ENCODE results near the gene IPO7. TPM values are rescaled to one million over a fixed set of nuclear protein-coding genes. Genes with fewer than 3 reads are reported as not detected.

Gene IPO7
- total and polyA plus RNA-seq, 10 of the 15 experiments (the other 5 are each of a cell fraction or from before 2014, with no cell fraction given), result 5.0 to 51.4 (median 30.6) TPM

- TF ChIP-seq REST (IDR thresholded peaks at IDR 0.05; ENCODE audit: low read depth, low read length), result no peak
- no peak for TF ChIP-seq CHD4 (IDR thresholded peaks at IDR 0.05)
- peak; percentile 34; the same call in 1 of the 2 replicates for TF ChIP-seq RFX5 (IDR thresholded peaks at IDR 0.05; ENCODE audit: low read depth, low read length)
- peak; percentile 81 for TF ChIP-seq STAT1 (conservative IDR thresholded peaks at IDR 0.05)
- no peak for TF ChIP-seq RBBP5 (conservative IDR thresholded peaks at IDR 0.05)
- TF ChIP-seq SMARCA5 (IDR thresholded peaks at IDR 0.05), result peak; percentile 79
- no peak for TF ChIP-seq MLLT1 (IDR thresholded peaks at IDR 0.05)
- no peak for TF ChIP-seq NFYB (IDR thresholded peaks at IDR 0.05; ENCODE audit: insufficient read depth, low read depth, low read length)
- TF ChIP-seq BHLHE40 (IDR thresholded peaks at IDR 0.05; ENCODE audit: borderline replicate concordance in 1 of 2, low read depth in 2 of 2, low read length in 1 of 2), result peak; percentile 57 to 78
- TF ChIP-seq EED (IDR thresholded peaks at IDR 0.05; ENCODE audit: low read depth), result peak; percentile 49; the same call in 1 of the 2 replicates
- peak; percentile 19; the same call in 1 of the 2 replicates for TF ChIP-seq SPI1 (IDR thresholded peaks at IDR 0.05; ENCODE audit: borderline replicate concordance, insufficient read depth, low read depth, low read length)
- TF ChIP-seq ZZZ3 (IDR thresholded peaks at IDR 0.05; ENCODE audit: control insufficient read depth, insufficient read length, low read depth), result no peak
- no peak for TF ChIP-seq MYC (IDR thresholded peaks at IDR 0.05; ENCODE audit: insufficient read depth, insufficient read length, insufficient replicate concordance, low read length, severe bottlenecking)
- peak; percentile 60 for TF ChIP-seq HCFC1 (IDR thresholded peaks at IDR 0.05; ENCODE audit: low read length)
- 0 out of 2 replicates have a peak, but pooled peaks have one; percentile 47 for TF ChIP-seq ZNF592 (IDR thresholded peaks at IDR 0.05)
- peak; percentile 52; the same call in 1 of the 2 replicates for TF ChIP-seq MAX (IDR thresholded peaks at IDR 0.05; ENCODE audit: low read depth, low read length)
Observed at GRCh38 chr11:9363954-9364912, 20.2 kb upstream of the IPO7 start (continued).

All from GM12878 (cell line).